ENCODE results near the gene RAP1GAP2.

- TF ChIP-seq CTCF (IDR thresholded peaks at IDR 0.05) (no peak), EZH2phosphoT487 (IDR thresholded peaks at IDR 0.05) (no peak)
Observed at GRCh38 chr17:2916461-2916860, 120.2 kb downstream of the RAP1GAP2 start.

Measured in neural progenitor cell (in vitro differentiated cells).